Hippocampal formation (tissue), 2 donors: ENCODE measurements around the gene POPDC2.
A peak's percentile ranks its signal among the peaks of the same experiment; 100 is the strongest.
"Not testable (repeated sequence)": the region's sequence is repeated elsewhere in the genome, so short reads cannot be mapped to it uniquely, and the experiment has no call there.

Experiments used
- DNase-seq, 2 donors: peaks; one replicate each; lab custom pipeline; 2025; lab: John Stamatoyannopoulos, UW

POPDC2 gene

GRCh38 chr3:119613201-119613600, 47.2 kb downstream of the POPDC2 start:
- DNase-seq = no peak

- DNase-seq = no peak
Measured at GRCh38 chr3:119611664-119612063, 48.7 kb downstream of the POPDC2 start.

GRCh38 chr3:119609301-119609700, 51.1 kb downstream of the POPDC2 start:
- DNase-seq = no peak

- no peak for DNase-seq
Measured at GRCh38 chr3:119608405-119609000, 51.9 kb downstream of the POPDC2 start.

- no peak for DNase-seq
Measured at GRCh38 chr3:119604878-119605277, 55.5 kb downstream of the POPDC2 start.

- no peak for DNase-seq
Measured at GRCh38 chr3:119602676-119603075, 57.7 kb downstream of the POPDC2 start.

GRCh38 chr3:119601154-119601553, 59.2 kb downstream of the POPDC2 start:
- no peak for DNase-seq

- DNase-seq = no peak
Measured at GRCh38 chr3:119600732-119601131, 59.7 kb downstream of the POPDC2 start.

GRCh38 chr3:119599558-119600174, 60.7 kb downstream of the POPDC2 start:
- no peak for DNase-seq

GRCh38 chr3:119598410-119599098, 61.8 kb downstream of the POPDC2 start:
- no peak for DNase-seq

GRCh38 chr3:119597548-119598288, 62.7 kb downstream of the POPDC2 start, which contains the start of gene PLA1A:
TSS of gene PLA1A (plus strand) at chr3:119597885. CDS start at chr3:119597914, 29 bp downstream.
- no peak for DNase-seq

- no peak for DNase-seq
Measured at GRCh38 chr3:119596398-119596797, 64.0 kb downstream of the POPDC2 start.

- DNase-seq = peak in 1 of 2 donors; percentile 8
Measured at GRCh38 chr3:119595639-119596334, 64.6 kb downstream of the POPDC2 start.

- not testable (repeated sequence) for DNase-seq
Measured at GRCh38 chr3:119594929-119595328, 65.5 kb downstream of the POPDC2 start.

GRCh38 chr3:119594066-119594465, 66.3 kb downstream of the POPDC2 start:
- DNase-seq = no peak

GRCh38 chr3:119592861-119593260, 67.5 kb downstream of the POPDC2 start:
- DNase-seq = no peak
